GM12892 (cell line): ENCODE data around the gene CLDN3.
A peak's percentile ranks its signal among the peaks of the same experiment; 100 is the strongest.

ENCODE experiments used
- POLR2A ChIP-seq: IDR thresholded peaks from 2 replicates; pipeline ENCODE4 v1.6.1; 2011; ENCODE audit warnings: low read depth, low read length, control low read depth
- POLR2AphosphoS5 ChIP-seq: IDR thresholded peaks from 2 replicates; pipeline ENCODE4 v1.6.1; 2011; ENCODE audit warnings: low read depth, low read length, control low read depth
- TAF1 ChIP-seq: IDR thresholded peaks from 2 replicates; pipeline ENCODE4 v1.6.1; 2011; ENCODE audit warnings: low read depth, mild to moderate bottlenecking, control low read depth, low read length, borderline replicate concordance

DNA sequence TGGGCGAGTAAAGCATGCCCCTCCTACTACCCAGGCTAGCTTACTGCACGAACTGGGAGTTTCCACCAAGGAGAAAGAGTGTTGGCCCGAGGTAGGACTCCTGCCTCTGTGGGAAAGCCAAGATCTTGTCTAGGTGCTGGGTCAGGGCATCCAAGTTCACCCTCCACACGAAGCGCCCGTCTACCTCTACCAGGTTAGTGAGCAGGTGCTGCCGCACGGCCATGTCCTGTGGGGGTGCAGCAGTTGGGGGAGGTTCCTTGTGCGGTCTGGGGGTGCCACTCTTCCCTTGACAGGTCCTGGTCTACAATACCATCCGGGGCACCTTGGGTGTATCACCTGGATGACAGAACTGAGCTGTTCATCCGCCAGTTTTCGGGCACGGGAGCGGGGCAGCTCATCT is 33.2 kb downstream of the CLDN3 start:
- TF ChIP-seq POLR2A (peak; percentile 35; the same call in 1 of the 2 replicates), POLR2AphosphoS5 (no peak), TAF1 (no peak)
